SK-N-SH (cell line): ENCODE results near the gene CDH4. TPM values are rescaled to one million over a fixed set of nuclear protein-coding genes. Genes with fewer than 3 reads are reported as not detected.

ENCODE experiments used
- CTCF ChIA-PET: fragments of 300-600, 350-600 bp; formaldehyde crosslinking; extraction: SDS; loops from one replicate; lab custom pipeline; 2021; lab: Yijun Ruan, JAX
- POLR2A ChIA-PET: fragments of 350-600 bp; sonication (Branson Sonifier 250); formaldehyde crosslinking; extraction: SDS; loops from one replicate; lab custom pipeline; 2020; ENCODE audit warnings: antibody characterized with exemption, inconsistent platforms; lab: Yijun Ruan, JAX
- DNase-seq: peaks from one replicate; pipeline ENCODE4 v3.0.0; 2012
- H2AFZ ChIP-seq: fragments of 200-600 bp; sonication (generic); 2 replicates; pipeline ENCODE4 v1.8.1; 2016; ENCODE audit warnings: antibody characterized with exemption, mild to moderate bottlenecking, low read depth
- H3F3A ChIP-seq: fragments of 200-600 bp; sonication (generic); replicated peaks from 2 replicates; pipeline ENCODE3; 2016; ENCODE audit warnings: antibody characterized with exemption, mild to moderate bottlenecking; ENCODE audit not compliant: insufficient read depth
- H3K27ac ChIP-seq, 2 experiments: fragments of 200-500 bp in 1 of 2; fragments of 200-600 bp in 1 of 2; sonication (Bioruptor generic) in 1 of 2; sonication (generic), shearing (Covaris generic) in 1 of 2; 2 replicates each; pipeline versions ENCODE4 v1.5.1 to v1.6.1; 2014 to 2016; ENCODE audit warnings: low read depth in 2 of 2, inconsistent platforms in 1 of 2, low read length in 1 of 2, mild to moderate bottlenecking in 1 of 2, mixed read lengths in 1 of 2
- H3K27me3 ChIP-seq: fragments of 200-600 bp; sonication (generic), shearing (Covaris generic); 2 replicates; pipeline ENCODE4 v1.6.1; 2016; ENCODE audit warnings: mixed run types; ENCODE audit not compliant: insufficient read depth
- H3K36me3 ChIP-seq, 2 experiments: fragments of 200-500 bp in 1 of 2; fragments of 200-600 bp in 1 of 2; sonication (Bioruptor generic) in 1 of 2; sonication (generic) in 1 of 2; replicated peaks in 1 of 2; 2 replicates each; pipeline versions ENCODE3 to v1.5.1; 2014 to 2016; ENCODE audit warnings: low read length in 1 of 2, mild to moderate bottlenecking in 1 of 2; ENCODE audit not compliant: insufficient read depth in 2 of 2, control insufficient read depth in 1 of 2
- H3K4me1 ChIP-seq, 2 experiments: fragments of 200-500 bp in 1 of 2; fragments of 200-600 bp in 1 of 2; sonication (Bioruptor generic) in 1 of 2; sonication (generic), shearing (Covaris generic) in 1 of 2; 2 replicates each; pipeline versions ENCODE4 v1.5.1 to v1.6.1; 2014 to 2016; ENCODE audit warnings: low read depth in 1 of 2, low read length in 1 of 2, mixed run types in 1 of 2; ENCODE audit not compliant: insufficient read depth in 2 of 2, control insufficient read depth in 1 of 2
- H3K4me2 ChIP-seq: fragments of 200-600 bp; sonication (generic), shearing (Covaris generic); 2 replicates; pipeline ENCODE4 v1.6.1; 2017; ENCODE audit warnings: mixed run types
- H3K4me3 ChIP-seq, 2 experiments: fragments of 200-500 bp in 1 of 2; fragments of 200-600 bp in 1 of 2; sonication (Bioruptor generic) in 1 of 2; sonication (generic), shearing (Covaris generic) in 1 of 2; 2 replicates each; pipeline versions ENCODE4 v1.5.1 to v1.8.1; 2014 to 2016; ENCODE audit warnings: low read depth in 2 of 2, inconsistent platforms in 1 of 2, low read length in 1 of 2, mild to moderate bottlenecking in 1 of 2, mixed read lengths in 1 of 2, moderate library complexity in 1 of 2
- H3K79me2 ChIP-seq: fragments of 200-600 bp; sonication (generic); 2 replicates; pipeline ENCODE4 v1.8.1; 2017; ENCODE audit warnings: mild to moderate bottlenecking; ENCODE audit not compliant: insufficient read depth
- H3K9ac ChIP-seq: fragments of 200-600 bp; sonication (generic); 2 replicates; pipeline ENCODE4 v1.6.1; 2017; ENCODE audit warnings: mixed run types
- H3K9me2 ChIP-seq: fragments of 200-600 bp; sonication (generic); 2 replicates; pipeline ENCODE4 v1.6.1; 2017; ENCODE audit warnings: mixed run types
- H3K9me3 ChIP-seq: fragments of 200-600 bp; sonication (generic); 2 replicates; pipeline ENCODE4 v1.6.1; 2017; ENCODE audit warnings: mixed run types, mild to moderate bottlenecking, moderate library complexity
- H4K20me1 ChIP-seq: fragments of 200-600 bp; sonication (generic); 2 replicates; pipeline ENCODE4 v1.6.1; 2017; ENCODE audit warnings: mild to moderate bottlenecking, mixed run types; ENCODE audit not compliant: insufficient read depth
- EP300 ChIP-seq, 2 experiments: IDR thresholded peaks; 2 replicates each; pipeline versions ENCODE4 v1.4.0 to v1.6.1; 2012; ENCODE audit warnings: borderline replicate concordance in 1 of 2, low read depth in 1 of 2, low read length in 1 of 2
- FOSL2 ChIP-seq: IDR thresholded peaks from 2 replicates; pipeline ENCODE4 v1.4.0; 2012; ENCODE audit warnings: low read depth, mild to moderate bottlenecking, moderate library complexity, borderline replicate concordance
- FOXJ3 ChIP-seq: sonication (generic); formaldehyde crosslinking; IDR thresholded peaks from 2 replicates; pipeline ENCODE4 v1.5.1; 2020; ENCODE audit warnings: mild to moderate bottlenecking, missing genetic modification reagents
- GABPA ChIP-seq: IDR thresholded peaks from 2 replicates; pipeline ENCODE4 v1.4.0; 2012; ENCODE audit warnings: low read depth, mild to moderate bottlenecking
- MEF2A ChIP-seq: IDR thresholded peaks from 2 replicates; pipeline ENCODE4 v1.4.0; 2012; ENCODE audit warnings: low read depth, borderline replicate concordance
- NFIC ChIP-seq: IDR thresholded peaks from 2 replicates; pipeline ENCODE4 v1.4.0; 2012; ENCODE audit warnings: borderline replicate concordance
- RCOR1 ChIP-seq: fragments of 150-350 bp; IDR thresholded peaks from 2 replicates; pipeline ENCODE4 v1.6.1; 2017; ENCODE audit warnings: antibody characterized with exemption, low read length
- RXRA ChIP-seq: IDR thresholded peaks from 2 replicates; pipeline ENCODE4 v1.4.0; 2012; ENCODE audit warnings: low read depth, mild to moderate bottlenecking, borderline replicate concordance
- SIN3A ChIP-seq: IDR thresholded peaks from 2 replicates; pipeline ENCODE4 v1.6.1; 2012; ENCODE audit warnings: low read depth, mild to moderate bottlenecking, low read length, moderate library complexity, borderline replicate concordance
- TAF1 ChIP-seq: IDR thresholded peaks from 2 replicates; pipeline ENCODE4 v1.6.1; 2012; ENCODE audit warnings: low read depth, mild to moderate bottlenecking, low read length, moderate library complexity, borderline replicate concordance
- WGBS: methylation state at CpG from one replicate; pipeline ENCODE4 v1.1.6; 2017; ENCODE audit warnings: low lambda C conversion rate; 5-methylcytosine and 5-hydroxymethylcytosine counted together
- polyA plus RNA-seq, 3 experiments: library from polyadenylated mRNA; depleted of rRNA; stranded (reverse); fragments of >200 nt; gene quantifications; 2 replicates each; pipeline ENCODE4 v1.2.3, GENCODE V29; 2012
- TF ChIP-seq, protein P1 (sequence below): fragments of 150-350 bp; IDR thresholded peaks from 2 replicates; pipeline ENCODE4 v1.6.1; 2016; ENCODE audit warnings: mild to moderate bottlenecking, low read depth, low read length
- TF ChIP-seq, protein P2 (sequence below): fragments of 200-600 bp; sonication (generic); IDR thresholded peaks from 2 replicates; pipeline ENCODE4 v1.6.1; 2017; ENCODE audit warnings: antibody characterized with exemption, mild to moderate bottlenecking, moderate library complexity
- TF ChIP-seq, protein P3 (sequence below): IDR thresholded peaks from 2 replicates; pipeline ENCODE4 v1.4.0; 2012; ENCODE audit warnings: low read depth, borderline replicate concordance
- TF ChIP-seq, protein P4 (sequence below): IDR thresholded peaks from 2 replicates; pipeline ENCODE4 v1.4.0; 2012; ENCODE audit warnings: low read depth

CDH4 gene
- polyA plus RNA-seq, 1 of the 3 experiments (the other 2 are of a cell fraction), result not detected

DNA sequence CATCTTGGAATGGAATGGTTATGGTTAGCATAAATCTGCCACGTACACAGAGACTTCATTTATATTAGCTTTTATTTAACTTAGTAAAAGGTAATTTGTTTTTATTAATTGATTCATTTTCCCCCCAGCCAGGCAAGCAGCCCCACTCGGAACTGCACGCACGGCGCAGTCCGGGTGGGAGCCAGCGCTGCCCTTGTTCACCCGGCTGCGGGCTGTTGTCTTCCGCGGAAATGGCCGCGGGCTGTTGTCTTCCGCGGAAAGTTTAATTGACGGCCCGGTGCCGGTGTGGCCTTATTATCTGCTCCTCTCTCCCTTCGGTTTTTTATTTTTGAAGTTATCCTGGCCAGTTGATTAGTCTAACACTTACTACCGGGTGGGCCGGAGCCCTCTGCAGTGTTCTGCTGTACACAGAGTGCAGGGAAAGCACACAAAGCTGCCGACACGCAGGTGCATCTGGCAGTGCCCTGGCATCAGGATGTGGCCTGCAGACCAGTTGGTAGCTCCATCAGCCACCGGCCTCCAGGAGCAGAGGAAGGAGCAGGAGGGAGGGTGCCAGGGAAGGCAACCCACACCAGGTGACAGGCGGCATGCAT lies 270.5 kb downstream of the CDH4 start:
- H3K4me3 ChIP-seq, result no peak overlapping the region
- no peak overlapping the region for H3K27ac ChIP-seq
- DNase-seq, result no peak
- H3K4me1 ChIP-seq, result no peaks in the 10 kb centered on the region
- no peaks in the 10 kb centered on the region for H3K9me3 ChIP-seq
- H3K79me2 ChIP-seq, result no peaks in the 10 kb centered on the region
- CTCF ChIA-PET, result interaction anchor here (0.7 kb wide), 1 partner anchor 13 kb away, joined by 3 read pairs; no protein-coding TSS in a partner anchor
- H3K9ac ChIP-seq, result no peak overlapping the region
- H2AFZ ChIP-seq, result no peak overlapping the region
- no peaks in the 10 kb centered on the region for H4K20me1 ChIP-seq
- WGBS, result 83% methylated on average over 21 of the region's 25 CpGs
- POLR2A ChIA-PET, result no interaction called here
- no peaks in the 10 kb centered on the region for H3F3A ChIP-seq
- no peaks in the 10 kb centered on the region for H3K27me3 ChIP-seq
- no peak overlapping the region for H3K4me2 ChIP-seq
- TF ChIP-seq, protein P1, sequence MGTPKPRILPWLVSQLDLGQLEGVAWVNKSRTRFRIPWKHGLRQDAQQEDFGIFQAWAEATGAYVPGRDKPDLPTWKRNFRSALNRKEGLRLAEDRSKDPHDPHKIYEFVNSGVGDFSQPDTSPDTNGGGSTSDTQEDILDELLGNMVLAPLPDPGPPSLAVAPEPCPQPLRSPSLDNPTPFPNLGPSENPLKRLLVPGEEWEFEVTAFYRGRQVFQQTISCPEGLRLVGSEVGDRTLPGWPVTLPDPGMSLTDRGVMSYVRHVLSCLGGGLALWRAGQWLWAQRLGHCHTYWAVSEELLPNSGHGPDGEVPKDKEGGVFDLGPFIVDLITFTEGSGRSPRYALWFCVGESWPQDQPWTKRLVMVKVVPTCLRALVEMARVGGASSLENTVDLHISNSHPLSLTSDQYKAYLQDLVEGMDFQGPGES, result no peak
- no peak for TF ChIP-seq GABPA
- TF ChIP-seq RXRA, result no peak
- no peak for TF ChIP-seq RCOR1
- TF ChIP-seq, protein P2, sequence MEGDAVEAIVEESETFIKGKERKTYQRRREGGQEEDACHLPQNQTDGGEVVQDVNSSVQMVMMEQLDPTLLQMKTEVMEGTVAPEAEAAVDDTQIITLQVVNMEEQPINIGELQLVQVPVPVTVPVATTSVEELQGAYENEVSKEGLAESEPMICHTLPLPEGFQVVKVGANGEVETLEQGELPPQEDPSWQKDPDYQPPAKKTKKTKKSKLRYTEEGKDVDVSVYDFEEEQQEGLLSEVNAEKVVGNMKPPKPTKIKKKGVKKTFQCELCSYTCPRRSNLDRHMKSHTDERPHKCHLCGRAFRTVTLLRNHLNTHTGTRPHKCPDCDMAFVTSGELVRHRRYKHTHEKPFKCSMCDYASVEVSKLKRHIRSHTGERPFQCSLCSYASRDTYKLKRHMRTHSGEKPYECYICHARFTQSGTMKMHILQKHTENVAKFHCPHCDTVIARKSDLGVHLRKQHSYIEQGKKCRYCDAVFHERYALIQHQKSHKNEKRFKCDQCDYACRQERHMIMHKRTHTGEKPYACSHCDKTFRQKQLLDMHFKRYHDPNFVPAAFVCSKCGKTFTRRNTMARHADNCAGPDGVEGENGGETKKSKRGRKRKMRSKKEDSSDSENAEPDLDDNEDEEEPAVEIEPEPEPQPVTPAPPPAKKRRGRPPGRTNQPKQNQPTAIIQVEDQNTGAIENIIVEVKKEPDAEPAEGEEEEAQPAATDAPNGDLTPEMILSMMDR, result no peak
- no peak for TF ChIP-seq MEF2A
- TF ChIP-seq EP300 (IDR thresholded peaks at IDR 0.05; ENCODE audit: borderline replicate concordance in 1 of 2, low read depth in 1 of 2, low read length in 1 of 2), result no peak
- TF ChIP-seq, protein P3, sequence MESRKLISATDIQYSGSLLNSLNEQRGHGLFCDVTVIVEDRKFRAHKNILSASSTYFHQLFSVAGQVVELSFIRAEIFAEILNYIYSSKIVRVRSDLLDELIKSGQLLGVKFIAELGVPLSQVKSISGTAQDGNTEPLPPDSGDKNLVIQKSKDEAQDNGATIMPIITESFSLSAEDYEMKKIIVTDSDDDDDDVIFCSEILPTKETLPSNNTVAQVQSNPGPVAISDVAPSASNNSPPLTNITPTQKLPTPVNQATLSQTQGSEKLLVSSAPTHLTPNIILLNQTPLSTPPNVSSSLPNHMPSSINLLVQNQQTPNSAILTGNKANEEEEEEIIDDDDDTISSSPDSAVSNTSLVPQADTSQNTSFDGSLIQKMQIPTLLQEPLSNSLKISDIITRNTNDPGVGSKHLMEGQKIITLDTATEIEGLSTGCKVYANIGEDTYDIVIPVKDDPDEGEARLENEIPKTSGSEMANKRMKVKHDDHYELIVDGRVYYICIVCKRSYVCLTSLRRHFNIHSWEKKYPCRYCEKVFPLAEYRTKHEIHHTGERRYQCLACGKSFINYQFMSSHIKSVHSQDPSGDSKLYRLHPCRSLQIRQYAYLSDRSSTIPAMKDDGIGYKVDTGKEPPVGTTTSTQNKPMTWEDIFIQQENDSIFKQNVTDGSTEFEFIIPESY, result no peak
- no peak for TF ChIP-seq TAF1
- TF ChIP-seq, protein P4, sequence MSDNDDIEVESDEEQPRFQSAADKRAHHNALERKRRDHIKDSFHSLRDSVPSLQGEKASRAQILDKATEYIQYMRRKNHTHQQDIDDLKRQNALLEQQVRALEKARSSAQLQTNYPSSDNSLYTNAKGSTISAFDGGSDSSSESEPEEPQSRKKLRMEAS, result no peak
- no peak for TF ChIP-seq FOXJ3 (CRISPR knock-in tag)
- TF ChIP-seq SIN3A, result no peak
- no peak for TF ChIP-seq NFIC
- TF ChIP-seq FOSL2, result no peak
- no peaks in the 10 kb centered on the region for H3K9me2 ChIP-seq
- H3K36me3 ChIP-seq, result no peaks in the 10 kb centered on the region
